ENCODE measurements around the gene KMT2D. TPM values are rescaled to one million over a fixed set of nuclear protein-coding genes. Genes with fewer than 3 reads are reported as not detected.

The KMT2D gene
- total RNA-seq, 4 donors from 2014 or later: 36.0 to 99.0 (median 71.3) TPM

- Histone ChIP-seq H3K9me3 (no peaks in the 10 kb centered on the region), H3K4me1 (peaks cover 37 to 43% of the 10 kb centered on the region in 2 donors), H3K4me3 (peak within 1 kb of the TSS; percentile 79 to 98 (median 89)), H3K36me3 (peaks cover 0 to 26% of the 10 kb centered on the region in 2 donors), H3K27ac (peak within 1 kb of the TSS; percentile 96 to 99 (median 98)), H3K27me3 (no peaks in the 10 kb centered on the region)
- in situ Hi-C loops (cut with MboI; ENCODE audit: low sequenced_read_pairs in 4 of 4): no loop called here
- DNase-seq (peak; percentile 92 to 96), ATAC-seq (peak; percentile 74 to 82)
- TF ChIP-seq POLR2A (IDR thresholded peaks at IDR 0.05): peak; percentile 89 to 95
- TF ChIP-seq CTCF (IDR thresholded peaks at IDR 0.05 in 4 of 5, conservative IDR thresholded peaks at IDR 0.05 in 1 of 5): peak in 3 of 5 experiments; percentile 34 to 49 (median 41)
- intact Hi-C loops (cut with DNase I; ENCODE audit: low total_unique reads): loop anchor here (1.0 to 5.0 kb wide), 3 partner anchors 38 to 301 kb away; partner anchors contain the start of genes CCNT1 and LMBR1L
Measured at GRCh38 chr12:49018261-49019119, 42.1 kb downstream of the KMT2D start, which contains the start of gene PRKAG1. Gene PRKAG1 (minus strand): TSS chr12:49018776. CDS start chr12:49018740, 36 bp downstream.

- in situ Hi-C loops (cut with MboI; ENCODE audit: low sequenced_read_pairs in 4 of 4) (no loop called here), intact Hi-C loops (cut with DNase I; ENCODE audit: low total_unique reads) (loop anchor here (1.0 to 5.0 kb wide), 2 partner anchors 92 to 301 kb away; partner anchors contain the start of genes CCNT1 and LMBR1L)
- ATAC-seq (peak; percentile 28 to 32), DNase-seq (peak in 1 of 2 donors; percentile 77)
- peak overlapping the region; percentile 96 to 99 (median 98) for H3K27ac ChIP-seq
- H3K36me3 ChIP-seq: peaks cover 0 to 20% of the 10 kb centered on the region in 2 donors
- peaks cover 39 to 49% of the 10 kb centered on the region in 2 donors for H3K4me1 ChIP-seq
- H3K4me3 ChIP-seq: peak overlapping the region; percentile 79 to 98 (median 89)
- H3K9me3 ChIP-seq: no peaks in the 10 kb centered on the region
- TF ChIP-seq CTCF (IDR thresholded peaks at IDR 0.05 in 4 of 5, conservative IDR thresholded peaks at IDR 0.05 in 1 of 5) (peak in 1 of 5 experiments; percentile 8), POLR2A (IDR thresholded peaks at IDR 0.05) (peak in 1 of 2 donors; percentile 7)
- no peaks in the 10 kb centered on the region for H3K27me3 ChIP-seq
Measured at GRCh38 chr12:49017891-49018260, 42.7 kb downstream of the KMT2D start.

- Histone ChIP-seq H3K27ac (peak overlapping the region; percentile 75 to 99 (median 97)), H3K4me1 (peaks cover 41 to 73% of the 10 kb centered on the region in 2 donors), H3K4me3 (no peak overlapping the region), H3K27me3 (no peaks in the 10 kb centered on the region), H3K9me3 (no peaks in the 10 kb centered on the region), H3K36me3 (peaks cover 0 to 8% of the 10 kb centered on the region in 2 donors)
- DNase-seq: no peak
- in situ Hi-C loops (cut with MboI; ENCODE audit: low sequenced_read_pairs in 4 of 4): no loop called here
- TF ChIP-seq CTCF (IDR thresholded peaks at IDR 0.05 in 4 of 5, conservative IDR thresholded peaks at IDR 0.05 in 1 of 5) (no peak), POLR2A (IDR thresholded peaks at IDR 0.05) (no peak)
- intact Hi-C loops (cut with DNase I; ENCODE audit: low total_unique reads): loop anchor here (5.0 kb wide), 1 partner anchor 298 kb away; the partner anchor contains the start of gene CCNT1
- no peak for ATAC-seq
Measured at GRCh38 chr12:49015196-49015595, 45.4 kb downstream of the KMT2D start.

- Histone ChIP-seq H3K27ac (peak overlapping the region; percentile 75 to 99 (median 97)), H3K4me3 (no peak overlapping the region), H3K9me3 (no peaks in the 10 kb centered on the region), H3K27me3 (no peaks in the 10 kb centered on the region), H3K36me3 (peaks cover 0 to 8% of the 10 kb centered on the region in 2 donors), H3K4me1 (peaks cover 41 to 80% of the 10 kb centered on the region in 2 donors)
- intact Hi-C loops (cut with DNase I; ENCODE audit: low total_unique reads): loop anchor here (1.0 to 5.0 kb wide), 2 partner anchors 15 to 342 kb away; partner anchors contain the start of gene DDN
- in situ Hi-C loops (cut with MboI; ENCODE audit: low sequenced_read_pairs in 4 of 4): no loop called here
- DNase-seq (peak; percentile 40 to 74), ATAC-seq (peak; percentile 52 to 62)
- TF ChIP-seq CTCF (IDR thresholded peaks at IDR 0.05 in 4 of 5, conservative IDR thresholded peaks at IDR 0.05 in 1 of 5) (peak in 2 of 5 experiments; percentile 25 to 43), POLR2A (IDR thresholded peaks at IDR 0.05) (peak in 1 of 2 donors; percentile 41)
Measured at GRCh38 chr12:49014547-49014946, 46.0 kb downstream of the KMT2D start.
